Iris pigment epithelial cell (primary cell): ENCODE measurements around the gene ACVR1.
A peak's percentile ranks its signal among the peaks of the same experiment; 100 is the strongest.
"Not testable (repeated sequence)": the region's sequence is repeated elsewhere in the genome, so short reads cannot be mapped to it uniquely, and the experiment has no call there.

Experiments
- DNase-seq: peaks from one replicate; pipeline ENCODE4 v3.0.0-alpha.2; 2011; ENCODE audit warnings: low read depth

ACVR1 gene

GRCh38 chr2:157827377-157827776 is 48.8 kb downstream of the ACVR1 start:
- no peak for DNase-seq

GRCh38 chr2:157826644-157827043 is 49.5 kb downstream of the ACVR1 start:
- not testable (repeated sequence) for DNase-seq

- DNase-seq = peak; percentile 77
Observed at GRCh38 chr2:157825885-157826284, 50.2 kb downstream of the ACVR1 start.

- peak; percentile 72 for DNase-seq
Observed at GRCh38 chr2:157822993-157823392, 53.1 kb downstream of the ACVR1 start.

GRCh38 chr2:157822533-157822932 is 53.6 kb downstream of the ACVR1 start:
- DNase-seq = no peak

GRCh38 chr2:157821519-157822131 is 54.5 kb downstream of the ACVR1 start:
- no peak for DNase-seq

- no peak for DNase-seq
Observed at GRCh38 chr2:157820193-157820592, 55.9 kb downstream of the ACVR1 start.

- no peak for DNase-seq
Observed at GRCh38 chr2:157819761-157820160, 56.4 kb downstream of the ACVR1 start.

GRCh38 chr2:157818227-157818626 is 57.9 kb downstream of the ACVR1 start:
- DNase-seq = no peak

- no peak for DNase-seq
Observed at GRCh38 chr2:157815421-157815820, 60.7 kb downstream of the ACVR1 start.

GRCh38 chr2:157813467-157813866 is 62.7 kb downstream of the ACVR1 start:
- DNase-seq = no peak

- DNase-seq = peak; percentile 39
Observed at GRCh38 chr2:157810037-157810436, 66.1 kb downstream of the ACVR1 start.

- peak; percentile 75 for DNase-seq
Observed at GRCh38 chr2:157809212-157809611, 66.9 kb downstream of the ACVR1 start.

- DNase-seq = no peak
Observed at GRCh38 chr2:157808421-157808820, 67.7 kb downstream of the ACVR1 start.

GRCh38 chr2:157806426-157807077 is 69.6 kb downstream of the ACVR1 start:
- DNase-seq = no peak

GRCh38 chr2:157805519-157805918 is 70.6 kb downstream of the ACVR1 start:
- no peak for DNase-seq

- no peak for DNase-seq
Observed at GRCh38 chr2:157804355-157804754, 71.8 kb downstream of the ACVR1 start.

GRCh38 chr2:157803952-157804351 is 72.2 kb downstream of the ACVR1 start:
- DNase-seq = no peak

GRCh38 chr2:157803476-157803875 is 72.7 kb downstream of the ACVR1 start:
- DNase-seq = no peak

- DNase-seq = no peak
Observed at GRCh38 chr2:157800838-157801495, 75.2 kb downstream of the ACVR1 start.

GRCh38 chr2:157793053-157793612 is 83.0 kb downstream of the ACVR1 start:
- peak; percentile 17 for DNase-seq

- DNase-seq = peak; percentile 70
Observed at GRCh38 chr2:157792335-157793052, 83.6 kb downstream of the ACVR1 start.
